A549 (cell line): Measurements from ENCODE around the gene GFPT1. TPM values are rescaled to one million over a fixed set of nuclear protein-coding genes. Genes with fewer than 3 reads are reported as not detected.

Experiments used
- ATAC-seq, 2 experiments: fragments of 200-7000 bp in 1 of 2; fragments of >200 bp in 1 of 2; cut with Nextera tagmentation in 1 of 2; cut with Tn5 transposase in 1 of 2; 3 replicates each; pipeline versions ENCODE4 v1.8.0 to v1.9.1; 2018 to 2020; ENCODE audit warnings: mild to moderate bottlenecking in 1 of 2, moderate library complexity in 1 of 2
- CTCF ChIA-PET: fragments of 300-600 bp; sonication (Branson Sonifier 250); formaldehyde crosslinking; extraction: SDS; loops from one replicate; lab custom pipeline; 2021; ENCODE audit warnings: antibody characterized with exemption, inconsistent platforms; lab: Yijun Ruan, JAX
- POLR2A ChIA-PET: fragments of 350-600 bp; formaldehyde crosslinking; extraction: SDS; loops from one replicate; lab custom pipeline; 2021; ENCODE audit warnings: antibody characterized with exemption, inconsistent platforms; lab: Yijun Ruan, JAX
- DNase-seq, 2 experiments: peaks; one replicate each; pipeline versions ENCODE4 v3.0.0 to v3.0.0-alpha.2; 2011 to 2016; ENCODE audit warnings: low read depth in 1 of 2, low spot score in 1 of 2
- FAIRE-seq: peaks from 2 replicates; lab custom pipeline; 2011; peaks lifted over from hg19 to GRCh38; lab: Jason Lieb, UNC
- H3K27ac ChIP-seq, 2 experiments: fragments of >200 bp; sonication (Bioruptor Twin); formaldehyde crosslinking; 3 replicates each; pipeline ENCODE4 v1.5.1; 2016 to 2017
- H3K4me1 ChIP-seq: fragments of >200 bp; sonication (Bioruptor Twin); formaldehyde crosslinking; 3 replicates; pipeline ENCODE4 v1.6.1; 2016
- H3K4me2 ChIP-seq: fragments of >200 bp; sonication (Bioruptor Twin); formaldehyde crosslinking; 3 replicates; pipeline ENCODE4 v1.6.1; 2016
- H3K4me3 ChIP-seq: fragments of >200 bp; sonication (Bioruptor Twin); formaldehyde crosslinking; 3 replicates; pipeline ENCODE4 v1.5.1; 2016
- H3K9me3 ChIP-seq: fragments of >200 bp; sonication (Bioruptor Twin); formaldehyde crosslinking; 3 replicates; pipeline ENCODE4 v1.6.1; 2016
- ATOH8 ChIP-seq: fragments of 250-450 bp; sonication (Bioruptor Pico); IDR thresholded peaks from 2 replicates; pipeline ENCODE4 v1.5.0; 2020; ENCODE audit warnings: low read depth, mild to moderate bottlenecking, moderate library complexity
- BCL3 ChIP-seq: fragments of >200 bp; sonication (Bioruptor Twin); formaldehyde crosslinking; IDR thresholded peaks from 3 replicates; pipeline ENCODE4 v1.6.1; 2016
- CEBPB ChIP-seq, 2 experiments: fragments of >200 bp in 1 of 2; sonication (Bioruptor Twin) in 1 of 2; formaldehyde crosslinking in 1 of 2; IDR thresholded peaks; 2 replicates each; pipeline ENCODE4 v1.6.1; 2012 to 2016
- CHD2 ChIP-seq: fragments of 150-350 bp; IDR thresholded peaks from 2 replicates; pipeline ENCODE4 v1.6.1; 2014; ENCODE audit warnings: low read length; ENCODE audit not compliant: partially characterized antibody
- E2F6 ChIP-seq: IDR thresholded peaks from 2 replicates; pipeline ENCODE4 v1.6.1; 2012; ENCODE audit warnings: low read depth, borderline replicate concordance
- EHF ChIP-seq: fragments of 250-450 bp; sonication (Bioruptor Pico); IDR thresholded peaks from 2 replicates; pipeline ENCODE4 v1.5.0; 2020; ENCODE audit warnings: mild to moderate bottlenecking
- HEYL ChIP-seq: fragments of 250-450 bp; sonication (Bioruptor Pico); IDR thresholded peaks from 2 replicates; pipeline ENCODE4 v1.8.0; 2021; ENCODE audit warnings: mild to moderate bottlenecking, moderate library complexity
- HOXB13 ChIP-seq: fragments of 250-450 bp; sonication (Bioruptor Pico); IDR thresholded peaks from 2 replicates; pipeline ENCODE4 v1.5.0; 2020; ENCODE audit warnings: low read depth, mild to moderate bottlenecking, moderate library complexity
- KDM1A ChIP-seq: fragments of 200-600 bp; sonication (generic); IDR thresholded peaks from 2 replicates; pipeline ENCODE4 v1.6.1; 2016; ENCODE audit warnings: low read depth, mild to moderate bottlenecking
- MAFK ChIP-seq: fragments of 450-650 bp; IDR thresholded peaks from 2 replicates; pipeline ENCODE4 v1.6.1; 2014; ENCODE audit not compliant: partially characterized antibody
- MAX ChIP-seq: IDR thresholded peaks from 2 replicates; pipeline ENCODE4 v1.6.1; 2012
- MAZ ChIP-seq: fragments of 150-350 bp; IDR thresholded peaks from 2 replicates; pipeline ENCODE4 v1.6.1; 2014; ENCODE audit warnings: antibody characterized with exemption, low read depth, low read length, borderline replicate concordance
- MYC ChIP-seq: IDR thresholded peaks from 2 replicates; pipeline ENCODE4 v1.6.1; 2012; ENCODE audit warnings: mild to moderate bottlenecking, inconsistent platforms, low read length, improper control_type of control experiment, borderline replicate concordance
- NFE2L2 ChIP-seq: fragments of 150-350 bp; conservative IDR thresholded peaks from 2 replicates; pipeline ENCODE4 v1.6.1; 2014; ENCODE audit warnings: low read length
- PBX3 ChIP-seq: IDR thresholded peaks from 2 replicates; pipeline ENCODE4 v1.6.1; 2012
- POLR2A ChIP-seq: IDR thresholded peaks from 2 replicates; pipeline ENCODE4 v1.6.1; 2012; ENCODE audit warnings: mild to moderate bottlenecking, low read length
- RARB ChIP-seq: fragments of 250-450 bp; sonication (Bioruptor Pico); IDR thresholded peaks from 2 replicates; pipeline ENCODE4 v1.8.0; 2021; ENCODE audit warnings: mild to moderate bottlenecking, moderate library complexity
- RCOR1 ChIP-seq: fragments of 150-350 bp; IDR thresholded peaks from 2 replicates; pipeline ENCODE4 v1.6.1; 2014; ENCODE audit warnings: antibody characterized with exemption, low read length, low read depth
- RFX5 ChIP-seq: fragments of 450-650 bp; IDR thresholded peaks from 2 replicates; pipeline ENCODE4 v1.7.1; 2014; ENCODE audit warnings: antibody characterized with exemption, mild to moderate bottlenecking, moderate library complexity
- RNF2 ChIP-seq: fragments of 200-600 bp; sonication (generic); IDR thresholded peaks from 2 replicates; pipeline ENCODE4 v1.6.1; 2016; ENCODE audit warnings: low read depth, mild to moderate bottlenecking, antibody characterized with exemption, moderate library complexity, borderline replicate concordance
- SMC3 ChIP-seq: fragments of >200 bp; sonication (Bioruptor Twin); formaldehyde crosslinking; IDR thresholded peaks from 3 replicates; pipeline ENCODE4 v1.6.1; 2018; ENCODE audit warnings: inconsistent platforms
- SREBF2 ChIP-seq: fragments of 450-650 bp; IDR thresholded peaks from 2 replicates; pipeline ENCODE4 v1.6.1; 2014; ENCODE audit warnings: mild to moderate bottlenecking, moderate library complexity
- TFCP2L1 ChIP-seq: fragments of 250-450 bp; sonication (Bioruptor Pico); IDR thresholded peaks from 2 replicates; pipeline ENCODE4 v1.5.0; 2021; ENCODE audit warnings: mild to moderate bottlenecking
- TP53 ChIP-seq: fragments of 250-450 bp; sonication (Bioruptor Pico); IDR thresholded peaks from 2 replicates; pipeline ENCODE4 v1.5.0; 2021; ENCODE audit warnings: mild to moderate bottlenecking, moderate library complexity
- USF2 ChIP-seq: fragments of 450-650 bp; IDR thresholded peaks from 2 replicates; pipeline ENCODE4 v1.6.1; 2014; ENCODE audit warnings: antibody characterized with exemption
- ZC3H11A ChIP-seq: fragments of 450-650 bp; IDR thresholded peaks from 2 replicates; pipeline ENCODE4 v1.6.1; 2014; ENCODE audit warnings: antibody characterized with exemption, mild to moderate bottlenecking
- ZSCAN20 ChIP-seq: fragments of 250-450 bp; sonication (Bioruptor Pico); IDR thresholded peaks from 2 replicates; pipeline ENCODE4 v1.8.0; 2022; ENCODE audit warnings: mild to moderate bottlenecking, moderate library complexity
- WGBS: methylation state at CpG from one replicate; pipeline ENCODE4 v1.1.6; 2017; ENCODE audit errors: missing lambda C conversion rate; 5-methylcytosine and 5-hydroxymethylcytosine counted together
- polyA plus RNA-seq, 4 experiments: library from polyadenylated mRNA; depleted of rRNA in 3 of 4; stranded (reverse); fragments of >200 nt; fragmentation: RNase III in 1 of 4; extraction: RNeasy Plus Mini Kit Qiagen cat#74134 plus additional on column Dnase treatment in 1 of 4; gene quantifications; 2 replicates in 3 of 4; 3 replicates in 1 of 4; pipeline ENCODE4 v1.2.3, GENCODE V29; 2011 to 2017

The GFPT1 gene
- polyA plus RNA-seq, 2 of the 4 experiments (the other 2 are of a cell fraction): 24.0 to 59.9 TPM

GRCh38 chr2:69309351-69310110 is 77.5 kb downstream of the GFPT1 start:
- 77% methylated on average over 9 of the region's 9 CpGs for WGBS
- CTCF ChIA-PET: interaction anchor here (1.1 to 4.7 kb wide), 9 partner anchors 11 to 601 kb away, joined by 3 to 46 read pairs (median 6); partner anchors contain the start of gene ANTXR1
- H3K9me3 ChIP-seq: 0 out of 3 replicates have a peak, but pooled peaks cover 6% of the 10 kb centered on the region
- ATAC-seq (no peak), FAIRE-seq (no peak), DNase-seq (peak in 1 of 2 experiments; percentile 61)
- H3K4me1 ChIP-seq: peaks cover 37% of the 10 kb centered on the region
- TF ChIP-seq ZSCAN20 (CRISPR knock-in tag): no peak
- no peak for TF ChIP-seq PBX3
- no peak for TF ChIP-seq RARB (CRISPR knock-in tag)
- no peak for TF ChIP-seq RNF2
- TF ChIP-seq SMC3: no peak
- TF ChIP-seq TP53: no peak
- TF ChIP-seq MAX: no peak
- TF ChIP-seq MYC: no peak
- no peak for TF ChIP-seq KDM1A
- TF ChIP-seq HOXB13 (CRISPR knock-in tag): no peak
- no peak for TF ChIP-seq NFE2L2
- TF ChIP-seq HEYL (CRISPR knock-in tag): no peak
- TF ChIP-seq RFX5: no peak
- H3K27ac ChIP-seq: peak overlapping the region; percentile 94 to 99; a peak in 5 of 6 replicates
- no peak overlapping the region for H3K4me3 ChIP-seq
- H3K4me2 ChIP-seq: peak overlapping the region; percentile 10
- POLR2A ChIA-PET: no interaction called here

- Histone ChIP-seq H3K9me3 (peaks cover 14% of the 10 kb centered on the region; the same call in 1 of the 3 replicates), H3K4me1 (peaks cover 37% of the 10 kb centered on the region), H3K27ac (peak overlapping the region; percentile 94 to 99; a peak in 5 of 6 replicates), H3K4me2 (no peak overlapping the region), H3K4me3 (no peak overlapping the region)
- no peak for TF ChIP-seq SREBF2
- TF ChIP-seq RARB (CRISPR knock-in tag): no peak
- TF ChIP-seq ATOH8: no peak
- no peak for TF ChIP-seq MAZ
- no peak for TF ChIP-seq MYC
- TF ChIP-seq CEBPB (IDR thresholded peaks at IDR 0.05): no peak
- no peak for TF ChIP-seq ZC3H11A
- TF ChIP-seq TFCP2L1 (CRISPR knock-in tag): no peak
- TF ChIP-seq MAFK: no peak
- no peak for TF ChIP-seq EHF (CRISPR knock-in tag)
- TF ChIP-seq BCL3: no peak
- TF ChIP-seq CHD2: no peak
- no peak for TF ChIP-seq NFE2L2
- TF ChIP-seq POLR2A: no peak
- no peak for TF ChIP-seq RCOR1
- no peak for TF ChIP-seq E2F6
- no peak for TF ChIP-seq USF2
- ATAC-seq (no peak), DNase-seq (no peak), FAIRE-seq (no peak)
- POLR2A ChIA-PET: no interaction called here
- CTCF ChIA-PET: interaction anchor here (0.6 to 4.7 kb wide), 38 partner anchors 9 to 576 kb away, joined by 3 to 46 read pairs (median 8); partner anchors contain the start of gene ANTXR1
- 92% methylated on average over 8 of the region's 8 CpGs for WGBS
Measured at GRCh38 chr2:69308338-69308737, 78.7 kb downstream of the GFPT1 start.
